ENCODE data around the gene CSPG4. TPM values are rescaled to one million over a fixed set of nuclear protein-coding genes. Genes with fewer than 3 reads are reported as not detected.

The CSPG4 gene
- total RNA-seq, 1 experiment from 2014 or later: 17.5 TPM

DNA sequence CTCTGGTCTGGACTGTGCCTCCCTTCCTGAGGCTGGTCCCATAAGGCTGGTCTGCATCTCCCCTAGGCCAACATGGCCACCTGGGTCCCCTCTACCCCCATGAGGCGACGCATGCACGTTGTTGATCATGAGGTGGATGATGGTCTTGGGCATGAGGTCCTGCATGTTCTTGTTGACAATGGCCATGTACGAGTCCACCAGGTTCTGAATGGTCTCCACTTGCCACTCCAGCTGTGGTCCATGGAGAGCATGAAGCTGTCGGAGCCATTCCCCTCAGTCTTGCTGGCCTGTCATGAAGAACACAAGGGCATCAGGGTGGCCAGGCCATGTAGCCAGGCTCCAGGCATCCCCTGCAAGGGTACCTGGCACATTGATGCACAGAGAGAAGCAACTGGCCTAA, 27.1 kb upstream of the CSPG4 start:
- POLR2A ChIA-PET: no interaction called here
- TF ChIP-seq, protein P1, sequence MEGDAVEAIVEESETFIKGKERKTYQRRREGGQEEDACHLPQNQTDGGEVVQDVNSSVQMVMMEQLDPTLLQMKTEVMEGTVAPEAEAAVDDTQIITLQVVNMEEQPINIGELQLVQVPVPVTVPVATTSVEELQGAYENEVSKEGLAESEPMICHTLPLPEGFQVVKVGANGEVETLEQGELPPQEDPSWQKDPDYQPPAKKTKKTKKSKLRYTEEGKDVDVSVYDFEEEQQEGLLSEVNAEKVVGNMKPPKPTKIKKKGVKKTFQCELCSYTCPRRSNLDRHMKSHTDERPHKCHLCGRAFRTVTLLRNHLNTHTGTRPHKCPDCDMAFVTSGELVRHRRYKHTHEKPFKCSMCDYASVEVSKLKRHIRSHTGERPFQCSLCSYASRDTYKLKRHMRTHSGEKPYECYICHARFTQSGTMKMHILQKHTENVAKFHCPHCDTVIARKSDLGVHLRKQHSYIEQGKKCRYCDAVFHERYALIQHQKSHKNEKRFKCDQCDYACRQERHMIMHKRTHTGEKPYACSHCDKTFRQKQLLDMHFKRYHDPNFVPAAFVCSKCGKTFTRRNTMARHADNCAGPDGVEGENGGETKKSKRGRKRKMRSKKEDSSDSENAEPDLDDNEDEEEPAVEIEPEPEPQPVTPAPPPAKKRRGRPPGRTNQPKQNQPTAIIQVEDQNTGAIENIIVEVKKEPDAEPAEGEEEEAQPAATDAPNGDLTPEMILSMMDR (IDR thresholded peaks at IDR 0.05): no peak
- TF ChIP-seq, protein P2, sequence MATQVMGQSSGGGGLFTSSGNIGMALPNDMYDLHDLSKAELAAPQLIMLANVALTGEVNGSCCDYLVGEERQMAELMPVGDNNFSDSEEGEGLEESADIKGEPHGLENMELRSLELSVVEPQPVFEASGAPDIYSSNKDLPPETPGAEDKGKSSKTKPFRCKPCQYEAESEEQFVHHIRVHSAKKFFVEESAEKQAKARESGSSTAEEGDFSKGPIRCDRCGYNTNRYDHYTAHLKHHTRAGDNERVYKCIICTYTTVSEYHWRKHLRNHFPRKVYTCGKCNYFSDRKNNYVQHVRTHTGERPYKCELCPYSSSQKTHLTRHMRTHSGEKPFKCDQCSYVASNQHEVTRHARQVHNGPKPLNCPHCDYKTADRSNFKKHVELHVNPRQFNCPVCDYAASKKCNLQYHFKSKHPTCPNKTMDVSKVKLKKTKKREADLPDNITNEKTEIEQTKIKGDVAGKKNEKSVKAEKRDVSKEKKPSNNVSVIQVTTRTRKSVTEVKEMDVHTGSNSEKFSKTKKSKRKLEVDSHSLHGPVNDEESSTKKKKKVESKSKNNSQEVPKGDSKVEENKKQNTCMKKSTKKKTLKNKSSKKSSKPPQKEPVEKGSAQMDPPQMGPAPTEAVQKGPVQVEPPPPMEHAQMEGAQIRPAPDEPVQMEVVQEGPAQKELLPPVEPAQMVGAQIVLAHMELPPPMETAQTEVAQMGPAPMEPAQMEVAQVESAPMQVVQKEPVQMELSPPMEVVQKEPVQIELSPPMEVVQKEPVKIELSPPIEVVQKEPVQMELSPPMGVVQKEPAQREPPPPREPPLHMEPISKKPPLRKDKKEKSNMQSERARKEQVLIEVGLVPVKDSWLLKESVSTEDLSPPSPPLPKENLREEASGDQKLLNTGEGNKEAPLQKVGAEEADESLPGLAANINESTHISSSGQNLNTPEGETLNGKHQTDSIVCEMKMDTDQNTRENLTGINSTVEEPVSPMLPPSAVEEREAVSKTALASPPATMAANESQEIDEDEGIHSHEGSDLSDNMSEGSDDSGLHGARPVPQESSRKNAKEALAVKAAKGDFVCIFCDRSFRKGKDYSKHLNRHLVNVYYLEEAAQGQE (IDR thresholded peaks at IDR 0.05; ENCODE audit: insufficient read depth in 1 of 2, low read depth in 2 of 2, low read length in 1 of 2): no peak
- TF ChIP-seq SIN3A (IDR thresholded peaks at IDR 0.05; ENCODE audit: borderline replicate concordance, insufficient read depth, low read depth, low read length) (no peak), POLR2AphosphoS5 (IDR thresholded peaks at IDR 0.05; ENCODE audit: low read depth, low read length) (no peak), TCF7L2 (IDR thresholded peaks at IDR 0.05; ENCODE audit: low read depth, low read length) (no peak)

DNA sequence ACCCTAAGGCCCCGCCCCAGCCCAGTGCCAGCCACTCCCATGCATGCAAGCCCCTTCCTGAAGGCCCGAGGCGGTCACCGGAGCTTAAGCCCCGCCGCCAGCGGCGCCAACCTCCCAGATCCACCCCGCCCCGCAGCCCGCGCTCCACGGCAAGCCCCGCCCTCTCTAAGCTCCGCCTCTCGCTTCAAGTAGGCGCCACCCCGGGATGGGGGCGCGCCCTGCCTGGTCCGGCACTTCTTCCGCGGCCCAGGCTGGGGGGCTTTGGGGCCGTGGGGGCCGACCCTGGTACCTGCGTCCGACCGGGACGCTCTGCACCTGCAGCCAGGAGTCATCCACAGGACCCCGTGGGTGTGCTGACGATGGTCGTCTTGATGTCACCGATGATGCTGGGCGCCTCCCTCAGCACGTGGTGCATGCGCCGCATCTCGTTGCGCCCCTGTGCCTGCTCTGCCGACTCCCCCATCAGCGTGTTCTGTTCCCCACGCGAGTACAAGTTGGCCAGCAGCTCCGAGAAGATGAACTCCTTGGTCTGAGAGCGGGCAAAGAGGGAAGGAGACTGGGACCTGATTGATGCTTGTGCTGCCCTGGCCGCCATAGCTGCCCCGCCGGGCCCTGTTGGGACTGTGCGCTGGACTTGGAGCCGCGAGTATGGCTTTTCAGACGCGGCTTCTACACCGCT, 26.1 kb upstream of the CSPG4 start:
- ATAC-seq (peak; percentile 98), DNase-seq (ENCODE audit: low read depth, low spot score) (no peak)
- in situ Hi-C loops (cut with HindIII; ENCODE audit: low pct_unique_long_range_greater_than_20kb, low sequenced_read_pairs) (no loop called here), intact Hi-C loops (cut with micrococcal nuclease; ENCODE audit: unreplicated experiment) (no loop called here)
- peak overlapping the region; percentile 61 for H3K27ac ChIP-seq (ENCODE audit: low read length)
- ChIA-PET CTCF (no interaction called here), POLR2A (interaction anchor here (0.6 kb wide), 2 partner anchors 49 to 622 kb away, joined by 3 to 4 read pairs; no protein-coding TSS in a partner anchor)
- no peaks in the 10 kb centered on the region for H3K27me3 ChIP-seq (ENCODE audit: control insufficient read depth, insufficient read depth, low read length)
- H3K4me1 ChIP-seq (ENCODE audit: control insufficient read depth, insufficient read depth, low read length): no peaks in the 10 kb centered on the region
- peak overlapping the region; percentile 66 to 71 for H3K4me3 ChIP-seq (ENCODE audit: low read depth in 2 of 2, low read length in 2 of 2)
- BruUV-seq (replicated peaks): no TSS peak
- H3K9me3 ChIP-seq (ENCODE audit: control insufficient read depth, insufficient read depth, low read depth, low read length): no peaks in the 10 kb centered on the region
- peaks cover 3% of the 10 kb centered on the region; the same call in 1 of the 2 replicates for H3K36me3 ChIP-seq (ENCODE audit: control insufficient read depth, insufficient read depth, low read length)
- TF ChIP-seq SIN3A (IDR thresholded peaks at IDR 0.05; ENCODE audit: borderline replicate concordance, insufficient read depth, low read depth, low read length) (no peak), POLR2AphosphoS5 (IDR thresholded peaks at IDR 0.05; ENCODE audit: low read depth, low read length) (peak; percentile 24; the same call in 1 of the 2 replicates)

More for the DNA sequence above, 27.1 kb upstream of the CSPG4 start:
- no peak overlapping the region for H3K27ac ChIP-seq (ENCODE audit: low read length)
- CTCF ChIA-PET: no interaction called here
- no peaks in the 10 kb centered on the region for H3K4me1 ChIP-seq (ENCODE audit: control insufficient read depth, insufficient read depth, low read length)
- no peak for DNase-seq (ENCODE audit: low read depth, low spot score)
- no TSS peak for BruUV-seq (replicated peaks)
- H3K4me3 ChIP-seq (ENCODE audit: low read depth in 2 of 2, low read length in 2 of 2): no peak overlapping the region
- intact Hi-C loops (cut with micrococcal nuclease; ENCODE audit: unreplicated experiment): no loop called here
- in situ Hi-C loops (cut with HindIII; ENCODE audit: low pct_unique_long_range_greater_than_20kb, low sequenced_read_pairs): no loop called here
- peaks cover 3% of the 10 kb centered on the region; the same call in 1 of the 2 replicates for H3K36me3 ChIP-seq (ENCODE audit: control insufficient read depth, insufficient read depth, low read length)
- no peaks in the 10 kb centered on the region for H3K27me3 ChIP-seq (ENCODE audit: control insufficient read depth, insufficient read depth, low read length)
- no peaks in the 10 kb centered on the region for H3K9me3 ChIP-seq (ENCODE audit: control insufficient read depth, insufficient read depth, low read depth, low read length)
- ATAC-seq: no peak

Data from Panc1 (cell line).